D341Med (cell line): ENCODE results near the gene ZNF467.

Experiments used
- DNase-seq: peaks from one replicate; pipeline ENCODE4 v3.0.0; 2012; ENCODE audit warnings: low spot score

Gene ZNF467

GRCh38 chr7:149727899-149728476 lies 45.4 kb downstream of the ZNF467 start:
- no peak for DNase-seq

DNA sequence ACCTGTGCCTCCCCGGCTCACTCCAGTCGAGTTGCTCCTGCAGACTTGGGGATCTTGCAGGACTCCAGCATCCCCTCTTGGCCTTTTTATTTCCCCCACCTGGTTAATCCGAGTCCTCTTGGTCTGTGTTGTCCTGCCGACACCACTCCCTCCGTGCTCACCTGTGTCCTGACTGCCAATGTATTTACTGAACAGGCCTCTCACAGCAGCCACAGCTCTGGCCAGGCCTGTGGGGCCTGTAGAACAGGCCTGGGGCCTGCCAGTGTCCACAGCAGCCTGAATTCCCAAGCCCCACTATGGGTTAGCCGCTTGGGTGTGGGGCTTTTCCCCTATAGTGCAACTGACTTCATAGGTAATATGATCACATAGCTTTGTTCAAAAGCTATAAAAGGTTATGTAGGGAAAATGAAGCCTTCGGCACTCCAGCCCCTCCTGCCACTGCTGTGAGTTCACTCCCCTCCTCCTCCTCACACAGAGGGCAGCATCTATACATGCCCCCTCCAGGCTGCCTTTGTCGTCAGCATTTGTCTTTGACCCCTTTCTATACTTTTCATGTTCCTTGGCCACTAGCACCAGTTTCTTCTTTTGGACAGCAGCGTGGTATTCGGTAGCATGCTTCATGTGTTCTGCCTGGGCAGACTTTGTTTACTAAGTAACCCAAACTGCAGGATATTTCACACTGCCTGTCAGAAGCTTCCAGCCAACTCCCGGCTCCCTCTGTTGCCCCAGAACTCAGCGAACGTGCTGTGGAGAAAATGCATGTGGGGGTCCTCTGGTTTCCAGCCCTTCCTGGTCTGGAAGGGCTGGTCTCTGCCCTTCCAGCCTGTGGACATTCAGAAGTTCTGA lies 46.1 kb downstream of the ZNF467 start:
- DNase-seq, result no peak

- no peak for DNase-seq
Measured at GRCh38 chr7:149725916-149726315, 47.5 kb downstream of the ZNF467 start.

DNA sequence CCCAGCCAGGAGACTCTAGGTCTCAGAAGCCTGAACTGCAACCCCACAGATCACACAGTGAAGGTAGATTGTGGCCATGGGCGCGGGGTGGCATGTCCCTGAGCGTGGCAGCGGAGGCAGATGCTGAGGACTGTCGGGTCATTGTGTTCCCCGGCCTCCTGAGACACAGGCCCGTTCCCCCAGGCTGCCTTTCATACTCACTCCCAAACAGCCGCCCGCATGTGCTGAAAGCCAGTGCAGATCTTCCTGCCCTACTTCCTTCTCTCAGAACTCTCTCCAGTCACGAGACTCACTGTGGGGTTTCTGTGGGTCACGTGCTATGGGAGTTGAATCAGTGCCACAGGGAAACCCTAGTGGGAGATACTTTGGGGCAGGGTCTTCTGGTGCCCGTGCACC lies 48.0 kb downstream of the ZNF467 start:
- DNase-seq, result no peak

DNA sequence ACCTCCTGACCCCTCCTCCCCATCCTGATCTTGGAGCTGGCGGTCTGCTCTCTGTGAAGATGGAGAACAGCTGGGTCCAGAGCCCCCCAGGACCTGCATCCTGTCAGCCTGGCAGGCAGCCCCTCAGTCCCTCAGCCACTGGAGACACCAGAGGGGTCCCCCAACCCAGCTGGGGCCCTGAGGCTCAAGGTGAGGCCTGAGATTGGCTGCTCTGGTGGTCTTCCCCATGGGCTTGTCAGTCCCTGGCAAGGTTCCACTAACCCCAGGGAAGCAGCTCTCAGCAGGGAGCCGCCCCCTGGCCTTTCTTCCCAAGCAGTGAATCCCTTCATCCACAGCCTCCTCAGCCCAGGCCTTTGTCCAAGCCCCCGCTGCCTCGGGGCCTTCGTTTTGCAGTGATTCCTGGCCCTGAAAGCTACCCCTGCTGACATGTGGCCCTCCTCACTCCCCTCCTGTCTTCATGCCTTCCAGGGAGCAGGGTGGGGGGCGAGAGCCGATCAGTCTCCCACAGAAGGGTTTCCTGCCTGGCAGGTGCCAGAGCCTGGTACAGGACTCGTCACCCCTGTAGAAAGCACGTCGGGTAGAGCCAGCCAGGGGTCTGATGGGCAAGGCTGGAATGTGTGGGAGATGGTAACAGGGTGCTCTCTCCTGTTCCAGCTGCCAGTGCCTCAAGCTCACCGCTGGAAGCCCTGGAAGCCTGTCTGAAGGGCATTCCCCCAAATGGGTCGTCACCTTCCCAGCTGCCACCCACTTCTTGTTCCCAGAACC lies 48.5 kb downstream of the ZNF467 start:
- no peak for DNase-seq

DNA sequence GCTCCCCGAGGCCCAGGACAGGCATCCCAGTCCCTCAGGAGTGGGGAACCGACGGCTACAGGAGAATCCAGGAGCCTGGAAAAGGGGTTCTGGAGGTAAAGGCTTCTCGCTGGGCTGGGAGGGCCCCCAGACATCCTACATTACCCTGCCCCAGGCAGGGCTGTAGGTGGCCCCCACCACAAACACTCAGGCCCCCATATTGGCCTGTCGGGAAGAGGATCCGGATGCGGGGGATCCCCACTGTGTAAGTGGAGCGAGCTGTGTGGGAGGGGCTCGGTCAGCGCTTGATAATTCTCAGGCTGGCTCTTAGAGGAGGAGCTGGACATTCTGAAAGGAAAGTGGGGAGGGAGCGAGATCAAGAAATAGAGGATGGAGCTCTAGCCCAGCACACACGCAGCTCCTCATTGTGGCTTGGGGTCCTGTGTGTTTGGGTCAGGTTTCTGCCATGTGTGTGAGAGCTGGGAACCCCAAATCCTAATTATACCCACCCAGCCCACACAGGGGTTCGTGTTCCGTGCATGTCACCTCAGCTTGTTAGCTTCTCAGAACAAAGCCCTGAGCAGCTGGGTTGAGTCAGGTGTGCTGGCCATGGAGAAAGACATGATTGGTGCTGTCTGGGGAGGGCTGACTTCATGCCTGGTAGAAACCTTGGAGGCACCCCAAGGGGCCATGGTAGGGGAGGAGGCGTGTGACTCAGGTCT lies 49.4 kb downstream of the ZNF467 start:
- DNase-seq, result no peak

- DNase-seq, result no peak
Measured at GRCh38 chr7:149723082-149723767, 50.2 kb downstream of the ZNF467 start.

DNA sequence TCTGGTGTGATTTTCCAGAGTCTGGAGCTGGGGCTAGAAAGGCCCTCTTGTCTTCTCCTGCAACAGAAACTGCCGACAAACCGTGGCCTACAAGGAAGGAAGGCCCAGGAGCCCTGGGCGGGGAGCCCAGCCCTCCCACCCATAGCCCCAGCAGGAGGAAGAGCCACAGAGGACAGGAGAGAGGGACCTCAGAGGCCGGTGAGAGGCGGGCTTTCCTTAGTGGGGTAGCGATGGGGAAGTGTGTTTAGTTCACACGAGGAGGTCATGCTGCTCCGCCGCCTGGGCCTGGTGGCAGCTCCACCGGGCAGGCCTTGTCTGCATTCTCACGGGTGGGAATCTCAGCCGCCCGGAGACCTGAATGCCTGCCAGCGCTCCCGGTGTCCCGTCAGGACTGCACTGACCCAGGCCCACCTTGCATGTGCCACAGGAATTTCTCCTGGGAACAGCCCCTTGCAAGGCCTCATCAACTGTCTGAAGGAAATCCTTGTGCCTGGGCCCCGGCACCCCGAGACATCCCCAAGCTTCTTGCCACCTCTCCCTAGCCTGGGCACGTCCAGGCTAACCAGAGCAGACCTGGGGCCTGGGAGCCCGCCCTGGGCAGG lies 50.9 kb downstream of the ZNF467 start:
- DNase-seq, result no peak

DNA sequence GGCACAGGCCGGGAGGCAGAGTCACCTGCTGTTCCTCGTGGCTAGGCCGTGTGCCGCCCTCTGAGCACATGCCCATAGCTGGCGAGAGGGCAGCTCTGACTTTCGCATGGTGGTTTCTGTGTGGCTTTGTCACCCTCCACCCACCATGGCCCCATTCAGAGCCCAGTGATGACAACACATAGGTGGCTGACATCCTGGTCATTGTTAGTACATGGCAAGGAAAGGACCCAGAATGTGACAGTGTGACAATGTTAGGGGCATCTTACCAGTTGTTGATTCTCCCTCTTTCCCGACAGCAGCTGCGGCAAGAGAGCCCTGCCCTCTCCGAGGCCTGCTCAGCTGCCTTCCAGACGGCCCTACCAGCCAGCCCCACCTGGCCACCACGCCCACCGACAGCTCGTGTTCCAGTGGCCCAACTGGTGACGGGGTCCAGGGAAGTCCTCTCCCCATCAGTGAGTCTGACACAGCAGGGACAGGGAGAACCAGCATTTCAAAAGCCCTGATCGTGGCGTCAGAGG lies 52.2 kb downstream of the ZNF467 start:
- DNase-seq, result no peak

GRCh38 chr7:149720372-149721083 lies 52.9 kb downstream of the ZNF467 start:
- DNase-seq, result peak; percentile 76

DNA sequence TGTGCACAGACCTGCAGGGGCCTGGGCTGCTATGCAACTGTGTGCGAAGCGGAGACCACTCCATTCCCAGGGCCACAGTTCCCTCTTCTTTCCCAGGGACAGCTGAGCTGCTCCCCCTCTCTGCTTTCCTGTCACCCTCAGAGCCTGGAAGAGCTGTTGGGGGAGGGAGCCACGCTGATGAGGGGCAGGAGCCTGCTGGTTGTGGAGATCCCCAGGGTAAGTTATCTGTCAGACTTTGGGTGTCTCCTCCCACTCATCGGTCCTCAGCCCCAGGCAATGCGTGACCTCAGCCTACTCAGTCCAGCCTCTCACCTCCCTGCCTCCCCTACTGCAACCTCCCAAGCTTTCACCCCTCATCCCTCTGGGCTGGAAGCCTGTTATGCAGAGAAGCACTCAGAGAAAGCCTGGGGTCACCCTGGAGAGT lies 53.5 kb downstream of the ZNF467 start:
- DNase-seq, result peak; percentile 32

- peak; percentile 7 for DNase-seq
Measured at GRCh38 chr7:149719050-149719899, 54.1 kb downstream of the ZNF467 start.

GRCh38 chr7:149718730-149719049 lies 54.7 kb downstream of the ZNF467 start:
- peak; percentile 3 for DNase-seq

DNA sequence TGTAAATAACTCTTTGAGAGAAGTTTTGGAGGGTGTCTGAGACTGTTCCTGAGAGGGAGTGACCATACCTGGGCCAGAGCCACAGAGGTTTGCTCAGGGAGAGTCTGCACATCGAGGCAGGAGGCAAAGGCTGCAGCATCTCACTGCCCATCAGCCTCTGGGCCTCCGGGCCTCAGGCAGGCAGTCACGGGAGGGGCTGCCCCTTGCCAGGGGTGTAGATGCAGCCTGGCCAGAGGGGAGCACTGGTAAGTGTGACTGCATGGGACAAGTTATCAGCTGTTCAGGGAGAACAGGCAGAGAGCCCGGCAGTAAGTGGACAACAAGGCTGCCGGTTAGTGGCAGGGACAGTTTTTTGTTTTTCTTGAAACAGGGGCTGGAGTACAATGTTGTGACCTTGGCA lies 55.9 kb downstream of the ZNF467 start:
- peak; percentile 14 for DNase-seq

DNA sequence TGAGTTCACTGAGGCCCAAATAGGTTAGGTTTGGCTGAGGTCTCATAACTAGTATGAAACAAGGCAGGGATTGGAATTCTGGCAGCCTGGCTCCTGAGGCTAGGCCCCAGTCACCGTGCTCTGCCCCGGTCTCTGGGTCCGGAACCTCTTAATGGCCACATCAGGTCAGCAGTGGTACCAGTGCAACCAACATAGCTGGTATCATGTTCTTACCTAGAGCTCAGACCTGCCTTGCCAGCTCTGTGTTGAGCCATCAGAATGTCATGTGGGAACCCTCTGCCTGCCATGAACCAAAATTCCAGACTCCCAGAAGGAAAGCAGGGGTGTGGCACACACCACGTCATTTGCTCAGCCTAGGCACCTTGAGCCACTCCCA lies 56.5 kb downstream of the ZNF467 start:
- peak; percentile 3 for DNase-seq

- DNase-seq, result peak; percentile 38
Measured at GRCh38 chr7:149716007-149716931, 57.1 kb downstream of the ZNF467 start.

DNA sequence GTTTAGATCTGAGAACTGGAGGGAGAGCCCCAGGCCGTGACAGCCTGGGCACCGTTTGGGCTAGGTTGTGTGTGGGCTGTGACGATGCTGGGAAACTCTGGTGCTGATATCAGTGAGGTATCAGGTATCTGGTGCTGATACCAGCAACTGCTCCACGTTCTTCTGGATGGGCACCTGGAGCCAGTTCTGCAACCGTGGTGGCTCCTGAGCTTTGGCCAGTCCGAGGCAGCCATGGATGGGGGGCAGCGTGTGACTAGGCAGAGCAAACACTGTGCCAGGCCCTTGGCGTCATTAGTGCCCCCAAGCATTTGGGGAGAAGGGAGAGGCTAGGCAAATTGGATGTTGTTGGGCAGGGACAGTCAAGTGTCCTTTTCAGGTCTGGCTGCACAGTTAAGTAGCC lies 57.9 kb downstream of the ZNF467 start:
- DNase-seq, result peak; percentile 15

- DNase-seq, result no peak
Measured at GRCh38 chr7:149714910-149715471, 58.4 kb downstream of the ZNF467 start.
